Measurements from ENCODE around the gene MKRN2OS.
"Not testable (repeated sequence)": the region's sequence is repeated elsewhere in the genome, so short reads cannot be mapped to it uniquely, and the experiment has no call there.

- not testable (repeated sequence) for TF ChIP-seq CTCF, POLR2A (IDR thresholded peaks at IDR 0.05)
These were observed 1.8 kb downstream of the MKRN2OS start for GRCh38 chr3:12543497-12543896.
